GM19023 (cell line): Measurements from ENCODE around the gene AMZ1.
"Not testable (repeated sequence)": the region's sequence is repeated elsewhere in the genome, so short reads cannot be mapped to it uniquely, and the experiment has no call there.

Experiments
- ATAC-seq: cut with Tn5 transposase; IDR thresholded peaks from one replicate; pipeline ENCODE4 v1.9.1; 2021; ENCODE audit warnings: mild to moderate bottlenecking, moderate library complexity; ENCODE audit not compliant: unreplicated experiment

AMZ1 gene

DNA sequence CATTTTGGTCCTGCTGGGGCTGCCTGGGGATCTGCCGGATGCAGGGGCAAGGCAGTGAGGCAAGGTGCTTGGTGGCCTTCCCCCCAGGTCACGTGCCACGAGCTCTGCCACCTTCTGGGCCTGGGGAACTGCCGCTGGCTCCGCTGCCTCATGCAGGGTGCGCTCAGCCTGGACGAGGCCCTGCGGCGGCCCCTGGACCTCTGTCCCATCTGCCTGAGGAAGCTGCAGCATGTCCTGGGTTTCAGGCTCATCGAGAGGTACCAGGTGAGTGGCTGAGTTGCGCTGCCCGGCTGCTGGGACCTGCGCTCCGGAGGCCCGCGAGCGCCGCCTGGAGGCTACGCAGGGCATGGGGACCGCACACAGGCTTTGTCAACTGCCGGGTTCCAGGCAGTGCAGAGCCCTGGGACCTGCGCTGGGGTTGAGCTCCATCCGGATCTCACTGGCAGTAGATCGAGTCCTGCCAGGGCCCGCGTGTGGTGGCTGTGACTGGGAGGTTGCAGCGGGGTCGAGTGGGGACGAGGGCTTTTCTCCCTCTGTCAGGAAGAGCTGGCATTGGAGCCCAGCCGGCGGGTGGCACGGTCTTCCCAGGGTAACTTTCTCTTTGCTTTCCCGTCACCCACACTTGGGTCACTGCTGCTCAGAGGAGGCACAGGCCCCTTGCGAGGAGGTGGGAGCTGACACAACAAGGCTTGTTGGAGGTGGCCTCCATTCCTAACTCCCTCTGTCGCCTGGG lies 21.7 kb downstream of the AMZ1 start:
- peak; percentile 71 for ATAC-seq

DNA sequence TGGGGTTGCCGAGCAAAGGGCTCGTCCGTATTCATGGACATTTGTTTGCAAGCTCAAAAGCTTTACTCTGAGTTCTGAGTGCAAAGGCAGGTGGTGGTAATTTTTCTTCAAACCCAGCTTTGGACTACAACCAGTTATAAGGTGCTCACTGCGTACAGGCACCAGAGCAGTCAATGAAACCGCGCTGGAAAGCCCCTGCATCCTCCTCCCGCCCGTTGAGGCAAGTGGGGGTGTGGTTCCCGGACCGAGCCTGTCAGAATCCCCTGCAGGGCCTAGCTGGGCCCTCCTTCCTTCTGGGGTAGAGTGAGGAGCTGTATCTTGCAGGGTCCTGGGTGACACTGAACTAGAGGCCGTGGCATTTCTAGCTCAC lies 22.3 kb downstream of the AMZ1 start:
- ATAC-seq, result peak; percentile 65

DNA sequence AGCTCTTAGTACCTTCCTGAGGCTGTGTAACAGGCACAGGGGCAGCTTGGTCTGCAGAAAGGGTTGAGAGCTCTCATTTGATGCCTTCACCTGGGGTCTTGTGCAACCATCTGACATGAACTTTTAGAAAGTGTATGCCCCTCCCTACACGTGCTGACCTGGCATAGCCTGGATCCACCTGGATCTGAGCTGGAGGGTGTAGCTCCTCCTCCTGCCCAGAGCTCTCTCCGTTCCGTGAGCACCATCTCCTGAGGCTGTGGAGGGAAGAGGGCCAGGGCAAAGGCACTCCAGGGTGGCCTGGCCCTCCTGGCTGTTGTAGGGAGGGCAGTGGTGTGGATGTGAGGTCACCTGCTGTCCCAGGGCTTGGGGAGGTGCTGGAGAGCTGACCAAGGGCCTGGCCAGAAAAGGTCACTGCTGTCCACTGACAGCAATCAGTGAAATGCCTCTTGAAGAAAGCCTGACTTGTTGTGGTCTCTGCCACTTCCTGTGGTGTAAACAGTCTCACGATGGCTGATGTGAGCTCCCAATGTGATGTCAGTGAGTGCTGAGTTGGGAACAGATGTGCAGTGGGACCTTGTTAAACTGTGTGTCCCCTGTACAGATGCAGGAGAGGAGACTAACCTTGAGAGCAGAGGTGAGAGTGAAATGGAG lies 23.0 kb downstream of the AMZ1 start:
- peak; percentile 30 for ATAC-seq

DNA sequence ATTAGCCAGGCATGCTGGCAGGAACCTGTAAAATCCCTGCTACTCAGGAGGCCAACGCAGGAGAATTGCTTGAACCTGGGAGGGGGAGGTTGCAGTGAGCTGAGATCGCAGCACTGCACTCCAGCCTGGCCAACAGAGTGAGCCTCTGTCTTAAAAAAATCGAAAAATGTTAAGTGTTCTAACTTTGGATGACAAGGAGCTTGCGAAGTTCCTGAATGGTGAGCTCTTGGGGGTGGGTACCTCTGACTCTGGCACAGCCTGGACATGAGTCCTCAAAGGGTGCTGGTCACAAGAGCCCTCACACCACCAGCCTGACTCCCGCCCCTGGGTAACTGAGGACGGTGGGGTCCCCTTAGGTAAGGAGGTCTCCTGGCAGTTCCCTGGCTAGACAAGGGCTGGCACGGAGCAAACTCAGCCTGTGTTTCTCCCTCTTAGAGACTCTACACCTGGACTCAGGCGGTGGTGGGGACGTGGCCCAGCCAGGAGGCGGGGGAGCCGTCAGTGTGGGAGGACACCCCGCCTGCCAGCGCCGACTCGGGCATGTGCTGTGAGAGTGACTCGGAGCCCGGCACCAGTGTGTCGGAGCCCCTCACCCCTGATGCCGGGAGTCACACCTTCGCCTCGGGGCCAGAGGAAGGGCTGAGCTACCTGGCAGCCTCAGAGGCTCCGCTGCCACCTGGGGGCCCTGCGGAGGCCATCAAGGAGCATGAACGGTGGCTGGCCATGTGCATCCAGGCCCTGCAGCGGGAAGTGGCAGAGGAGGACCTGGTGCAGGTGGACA lies 24.1 kb downstream of the AMZ1 start:
- ATAC-seq, result no peak

DNA sequence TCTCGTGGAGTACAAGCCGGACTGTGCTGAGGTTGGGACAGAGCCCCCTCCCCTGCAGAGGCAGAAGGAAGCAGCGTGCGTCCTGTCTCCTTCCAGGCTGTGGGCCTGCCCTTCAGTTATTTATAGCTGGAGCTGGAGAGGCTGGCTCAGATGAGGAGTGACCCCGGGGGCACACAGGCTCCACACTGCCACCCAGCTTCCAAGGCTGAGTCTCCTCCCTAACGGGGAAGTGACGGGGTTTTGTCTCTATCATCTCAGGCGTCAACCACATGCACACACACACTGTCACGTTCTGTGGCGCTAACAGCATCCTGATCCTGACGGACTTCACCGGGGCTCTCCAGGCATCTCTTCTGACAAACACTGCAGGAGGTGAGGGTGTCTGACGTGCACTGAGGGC lies 25.4 kb downstream of the AMZ1 start:
- ATAC-seq, result no peak

DNA sequence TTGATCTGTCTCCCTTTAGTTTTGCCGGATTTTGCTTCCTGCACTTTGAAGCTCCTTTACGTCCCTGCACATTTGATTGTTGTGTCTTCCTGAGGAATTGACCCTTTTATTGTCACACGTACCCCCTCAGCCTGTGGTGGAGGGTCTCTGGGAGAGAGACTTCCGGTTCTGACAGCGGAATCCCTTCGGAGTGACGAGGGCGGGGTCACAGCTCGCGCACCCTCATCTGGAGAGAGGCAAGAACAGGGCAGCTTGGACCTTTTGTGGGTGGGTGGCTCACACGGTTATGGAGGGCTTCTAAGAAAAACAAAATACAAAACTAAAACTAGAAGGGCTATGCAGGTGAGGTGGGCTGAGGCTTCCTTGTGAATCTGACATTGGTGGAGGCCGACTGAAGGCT lies 26.0 kb downstream of the AMZ1 start:
- no peak for ATAC-seq

DNA sequence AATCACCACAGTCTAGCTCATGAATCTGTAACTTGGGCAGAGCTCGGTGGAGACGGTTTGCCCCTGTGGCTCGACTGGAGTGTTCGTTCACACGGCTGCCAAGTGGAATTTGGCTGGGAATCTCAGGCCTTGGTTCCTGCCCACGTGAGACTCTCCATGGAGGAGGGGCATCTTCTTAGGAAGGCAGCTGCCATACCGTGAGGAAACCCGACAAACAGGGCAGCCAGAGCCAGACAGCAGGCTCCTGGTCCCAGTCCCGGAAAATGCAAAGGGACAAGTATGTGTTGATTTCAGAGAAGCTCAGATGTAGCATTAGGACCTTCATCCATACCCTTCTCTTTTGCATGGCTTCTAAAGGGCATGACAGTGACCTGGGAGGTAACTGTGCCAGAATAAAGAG lies 26.6 kb downstream of the AMZ1 start:
- no peak for ATAC-seq

DNA sequence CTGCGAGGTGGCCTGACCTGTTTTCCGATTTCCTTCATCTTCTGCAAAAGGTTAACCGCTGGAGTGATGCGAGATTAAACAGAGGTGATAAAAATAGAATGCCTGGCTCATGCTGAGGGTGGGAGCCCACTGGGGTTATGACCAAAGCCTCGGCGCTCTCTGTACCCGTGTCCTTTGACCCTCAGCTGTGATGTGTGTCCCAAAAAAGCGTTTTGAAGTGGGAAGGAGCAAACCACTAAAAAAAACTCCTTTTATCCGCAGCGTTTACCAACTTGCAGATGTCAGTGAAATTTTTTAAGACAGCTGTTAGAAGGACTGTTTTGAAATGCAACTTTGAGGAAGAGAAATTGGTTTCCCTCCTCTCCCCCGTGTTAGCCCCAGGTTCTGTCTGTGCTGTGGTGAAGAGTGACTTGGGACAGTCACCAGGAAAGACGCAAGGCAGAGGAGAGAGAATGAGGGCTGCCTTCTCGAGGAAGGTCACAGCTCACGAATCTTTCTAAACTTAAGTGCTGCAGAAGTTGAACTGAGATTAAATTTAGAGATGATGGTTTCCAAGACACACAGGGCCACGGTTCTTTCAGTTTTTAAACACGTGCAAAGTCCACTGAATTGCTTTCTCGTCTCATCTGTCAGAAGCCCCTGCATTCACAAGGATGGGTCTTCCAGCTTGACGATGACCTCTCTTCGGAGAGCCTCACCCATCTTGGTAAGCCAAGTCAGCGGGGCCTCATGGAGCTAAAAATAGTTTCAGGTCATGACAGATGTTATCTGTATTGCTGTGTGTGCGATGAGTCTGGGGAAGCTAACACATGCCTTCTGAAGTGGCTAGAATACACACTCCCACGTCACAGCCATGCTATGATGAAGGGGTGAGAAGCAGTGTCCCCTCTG lies 27.6 kb downstream of the AMZ1 start:
- ATAC-seq, result no peak

DNA sequence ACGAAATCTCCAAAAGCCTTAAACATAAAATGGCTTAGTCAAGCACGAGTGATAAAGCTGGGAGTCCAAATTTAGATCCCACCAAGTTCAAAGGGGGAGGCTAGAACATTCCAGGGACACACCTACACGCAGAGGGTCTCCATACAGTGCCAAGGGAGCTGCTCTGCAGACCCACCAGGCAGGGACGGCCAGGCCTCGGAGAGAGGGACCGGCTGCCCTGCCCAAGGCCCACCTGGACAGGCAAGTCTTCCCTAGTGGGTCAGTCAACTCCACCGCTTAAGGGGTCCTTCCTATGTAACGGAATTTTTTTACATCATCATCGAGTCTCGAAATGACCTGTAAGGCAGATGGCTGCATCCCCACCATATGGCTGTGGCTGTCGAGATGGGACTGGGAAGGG lies 28.5 kb downstream of the AMZ1 start:
- no peak for ATAC-seq

DNA sequence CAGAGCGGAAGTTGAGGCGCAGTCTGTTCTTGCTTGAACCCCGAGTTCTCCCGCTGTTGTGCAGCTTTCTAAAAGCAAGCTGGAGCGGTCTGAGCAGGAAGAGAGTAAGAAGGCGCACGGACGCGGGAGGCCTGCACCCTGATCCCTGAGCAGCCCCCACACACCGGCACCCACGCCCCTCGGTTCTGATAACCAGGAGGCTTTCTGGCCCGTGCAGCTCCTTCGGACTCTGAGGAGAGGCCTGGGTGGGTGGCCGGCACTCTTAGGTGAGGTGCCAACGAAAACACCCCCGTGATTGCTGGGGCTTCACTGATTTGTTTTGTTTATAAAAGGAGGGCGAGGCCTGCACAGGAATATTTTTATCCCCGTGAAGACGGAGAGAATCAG lies 28.9 kb downstream of the AMZ1 start:
- ATAC-seq, result no peak

DNA sequence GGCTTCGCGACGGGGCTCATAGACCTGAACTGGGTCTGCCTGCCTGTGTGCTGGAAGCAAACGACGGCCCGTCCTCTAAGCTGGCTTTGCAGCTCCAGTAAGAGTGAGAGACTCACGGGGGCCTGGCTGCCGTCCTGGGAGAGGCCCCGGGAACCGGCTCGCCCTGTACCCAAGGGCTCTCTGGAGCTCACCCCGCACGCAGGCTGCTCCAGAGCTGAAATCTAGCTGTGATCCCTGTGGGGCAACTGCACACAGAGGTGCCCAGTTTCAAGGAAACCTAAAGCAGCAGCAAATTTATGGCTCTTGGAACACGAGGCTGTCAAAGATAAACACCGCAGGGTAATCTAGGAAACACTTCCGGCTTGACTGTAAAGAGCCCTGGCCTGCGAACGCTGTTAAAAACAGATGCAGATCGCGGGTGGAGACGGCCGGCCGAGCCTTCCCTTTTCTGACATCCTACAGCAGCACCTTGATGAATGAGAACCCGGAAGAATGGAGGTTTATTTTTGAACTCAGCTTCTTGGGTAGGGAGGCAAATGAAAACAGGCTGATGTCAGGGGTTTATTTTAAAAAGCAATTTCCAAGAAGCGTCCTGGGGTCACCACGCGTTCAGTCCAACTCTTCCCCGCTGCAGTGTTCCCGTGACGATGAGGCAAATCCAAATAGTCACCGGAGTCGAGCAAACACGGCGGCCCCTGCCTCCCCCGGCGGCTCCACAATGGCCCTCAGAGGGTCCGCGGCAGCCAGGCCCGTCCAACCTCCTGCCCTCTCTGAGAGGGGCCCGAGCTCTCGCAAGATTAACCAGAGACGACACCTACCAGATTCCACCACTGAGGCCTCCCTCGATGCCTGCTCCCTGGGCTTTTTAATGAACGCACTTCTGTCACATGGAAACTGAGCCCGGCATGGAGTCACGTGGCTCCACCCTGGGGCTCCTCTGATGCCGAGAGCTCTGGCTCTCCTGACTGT lies 29.6 kb downstream of the AMZ1 start:
- ATAC-seq, result no peak

DNA sequence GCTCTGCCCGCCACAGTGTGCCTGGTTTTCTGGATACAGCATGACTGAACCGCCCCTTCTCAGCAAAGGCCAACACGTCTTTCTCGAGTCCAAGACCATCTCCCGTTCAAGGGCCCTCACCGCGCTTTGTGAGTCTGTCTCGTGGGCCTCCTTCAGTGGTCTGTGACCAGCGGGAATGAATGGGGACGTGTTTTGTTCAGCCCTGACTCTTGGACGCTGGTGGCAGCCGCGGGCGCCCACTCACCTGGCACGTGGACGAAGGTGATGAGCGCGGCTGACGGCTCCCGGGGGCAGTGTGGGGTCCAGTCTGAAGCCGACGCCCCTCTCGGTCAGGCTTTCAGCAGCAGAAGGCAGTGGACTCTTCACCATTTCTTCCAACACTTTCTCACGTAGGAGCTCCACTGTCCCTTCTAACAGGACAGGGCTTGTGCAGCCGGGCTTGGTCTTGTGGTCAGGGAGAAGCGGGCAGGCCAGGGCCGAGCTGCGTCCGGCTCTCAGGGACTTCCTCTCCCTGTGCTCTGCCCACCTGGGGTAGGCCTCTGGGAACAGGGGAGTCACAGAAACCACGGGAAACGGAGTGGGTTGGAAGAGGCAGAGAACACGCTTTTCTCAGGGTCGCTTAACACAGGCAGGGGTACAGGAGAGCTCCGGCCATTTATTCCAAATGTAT lies 30.4 kb downstream of the AMZ1 start:
- ATAC-seq, result no peak

DNA sequence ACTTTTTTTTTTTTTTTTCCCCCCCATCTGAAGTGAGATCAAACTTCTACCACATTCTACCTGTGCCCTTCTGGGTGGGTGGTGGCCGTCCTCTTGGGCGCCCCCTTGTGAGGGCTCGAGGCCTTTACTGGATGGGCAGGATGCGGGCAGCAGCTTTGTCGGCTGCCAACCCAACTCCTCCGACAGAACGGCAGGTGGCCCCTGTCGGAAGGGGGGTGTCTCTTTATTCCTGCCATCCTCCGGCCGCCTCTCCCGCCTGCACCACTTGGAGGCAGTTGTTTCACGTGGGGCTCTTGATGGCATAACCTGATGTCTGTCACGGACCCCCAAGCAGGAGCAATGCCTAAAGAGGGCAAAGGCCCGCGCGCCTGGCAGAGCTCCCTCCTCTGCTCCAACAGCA lies 31.0 kb downstream of the AMZ1 start:
- no peak for ATAC-seq

DNA sequence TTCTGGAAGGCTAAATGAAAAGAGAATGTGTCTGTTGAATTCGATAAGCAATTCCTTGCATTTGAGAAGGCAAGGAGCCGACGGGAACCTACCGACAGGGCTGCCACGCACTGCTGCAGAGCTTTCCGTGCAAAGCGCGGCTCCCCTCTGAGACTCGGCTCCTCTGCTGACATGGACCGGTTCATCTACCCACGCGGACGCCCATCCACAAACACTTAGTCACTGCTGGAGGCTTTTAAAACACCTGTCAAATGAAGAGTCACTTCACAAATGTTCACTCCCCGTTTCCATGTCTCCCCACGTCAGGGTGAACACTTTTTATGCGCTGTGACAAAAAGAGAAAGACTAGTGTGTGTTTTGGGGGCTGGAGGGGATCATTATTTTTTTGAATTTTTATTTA lies 32.0 kb downstream of the AMZ1 start:
- no peak for ATAC-seq

DNA sequence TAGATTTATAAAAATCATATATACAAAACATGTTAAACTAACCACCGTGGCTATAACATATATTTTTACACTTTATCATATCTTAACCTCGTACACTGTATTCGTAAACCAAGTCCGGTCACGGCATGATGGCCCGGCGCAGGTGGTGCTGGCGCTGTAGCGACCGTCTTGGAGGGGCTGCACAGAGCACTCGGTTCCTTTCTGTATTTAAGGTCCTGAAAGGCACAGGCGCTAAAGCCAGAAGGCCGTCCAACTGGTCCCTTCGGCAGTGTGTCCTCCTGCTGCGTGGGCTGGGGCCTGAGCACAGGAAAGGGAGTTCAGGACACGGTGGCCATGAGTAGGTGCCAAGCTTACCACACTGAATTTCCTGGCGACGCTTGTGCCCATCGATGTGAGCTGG lies 33.8 kb downstream of the AMZ1 start:
- no peak for ATAC-seq

DNA sequence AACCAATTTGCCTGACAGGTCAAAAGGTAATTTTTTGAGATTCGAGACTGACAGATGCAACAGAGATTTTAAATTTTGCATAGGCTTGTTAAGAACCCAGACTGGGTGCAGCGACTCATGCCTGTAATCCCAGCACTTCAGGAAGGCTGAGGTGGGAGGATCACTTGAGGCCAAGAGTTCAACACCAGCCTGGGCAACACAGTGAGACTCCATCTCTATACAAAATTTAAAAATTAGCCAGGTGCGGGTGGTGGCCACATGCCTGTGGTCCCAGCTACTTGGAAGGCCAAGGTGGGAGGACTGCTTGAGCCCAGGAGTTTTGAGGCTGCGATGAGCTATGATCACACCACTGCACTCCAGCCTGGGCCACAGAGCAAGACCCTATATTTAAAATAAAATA lies 34.6 kb downstream of the AMZ1 start:
- ATAC-seq, result no peak

DNA sequence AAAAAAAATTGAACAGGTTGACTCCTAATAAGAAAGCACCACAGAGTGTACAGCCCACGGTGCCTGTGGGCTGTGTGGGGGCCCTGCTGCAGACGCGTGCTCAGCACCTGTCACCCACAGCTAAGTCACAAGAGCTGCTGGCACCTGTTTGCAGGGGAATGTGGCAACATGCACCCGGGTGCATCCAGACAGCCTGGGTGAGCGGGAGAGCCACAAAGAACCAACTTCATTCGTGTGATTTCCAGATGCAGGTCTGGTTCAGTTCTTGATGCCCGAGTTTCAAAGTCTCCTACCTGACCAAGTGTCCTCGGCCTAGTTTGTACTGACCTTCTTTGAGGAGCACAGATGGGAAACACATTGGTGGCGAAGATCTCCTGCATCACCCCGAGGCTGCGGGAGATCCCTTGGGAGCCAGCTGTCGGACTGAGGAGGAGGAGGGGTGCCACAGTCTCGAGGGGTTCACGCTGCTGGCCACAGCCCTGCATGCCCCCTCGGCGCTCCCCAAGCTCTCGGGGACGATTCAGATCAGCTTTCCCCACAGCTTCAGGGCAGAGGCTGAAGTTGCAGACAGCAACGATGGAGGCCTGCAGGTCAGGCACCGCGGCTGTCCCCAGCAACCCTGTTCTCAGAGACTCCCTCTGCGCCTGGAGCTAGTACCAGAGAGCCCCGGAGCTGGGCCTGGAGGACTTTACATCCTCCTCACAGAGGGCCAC lies 35.3 kb downstream of the AMZ1 start:
- no peak for ATAC-seq

DNA sequence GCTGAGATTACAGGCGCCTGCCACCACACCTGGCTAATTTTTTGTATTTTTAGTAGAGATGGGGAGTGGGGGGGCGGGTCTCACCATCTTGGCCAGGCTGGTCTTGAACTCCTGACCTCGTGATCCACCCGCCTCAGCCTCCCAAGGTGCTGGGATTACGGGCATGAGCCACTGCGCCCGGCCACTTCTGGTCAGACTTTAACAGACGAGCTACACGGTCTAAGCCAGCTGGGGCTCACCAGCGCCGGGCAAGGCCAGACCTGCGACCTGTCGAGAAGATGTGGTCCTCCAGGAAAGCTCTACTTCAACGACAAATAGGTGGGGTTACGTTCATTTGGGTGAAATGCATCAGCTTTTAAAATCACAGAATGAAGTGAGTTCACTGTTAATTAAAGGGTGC lies 36.0 kb downstream of the AMZ1 start:
- not testable (repeated sequence) for ATAC-seq
